ENCODE results near the gene NPHP4.

DNA sequence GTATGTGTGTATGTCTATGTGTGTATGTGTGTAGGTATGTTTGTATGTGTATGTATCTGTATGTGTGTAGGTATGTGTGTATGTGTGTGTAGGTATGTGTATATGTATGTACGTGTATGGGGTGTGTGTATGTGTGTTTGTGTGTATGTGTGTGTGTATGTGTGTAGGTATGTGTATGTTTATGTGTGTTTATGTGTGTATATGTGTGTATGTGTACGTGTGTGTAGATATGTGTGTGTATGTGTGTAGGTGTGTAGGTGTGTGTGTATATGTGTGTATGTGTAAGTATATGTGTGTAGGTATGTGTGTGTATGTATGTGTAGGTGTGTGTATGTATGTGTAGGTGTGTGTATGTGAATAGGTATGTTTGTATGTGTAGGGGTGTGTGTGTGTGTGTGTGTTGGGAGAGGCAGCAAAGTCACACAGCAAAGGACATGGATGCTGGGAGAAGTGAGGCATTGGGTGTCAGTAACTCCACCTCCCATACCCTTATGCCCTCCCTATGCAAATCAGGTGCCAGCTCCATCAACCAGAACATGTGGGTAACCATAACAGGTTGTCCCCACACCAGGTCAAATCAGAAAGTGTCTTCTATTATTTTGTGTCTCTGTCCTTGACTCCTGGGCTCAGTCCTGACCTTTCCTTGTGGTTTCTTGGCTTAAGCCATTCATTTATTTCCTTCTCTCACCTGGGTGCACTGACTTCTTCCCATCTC, 38.5 kb upstream of the NPHP4 start:
- TF ChIP-seq POLR2AphosphoS5 (IDR thresholded peaks at IDR 0.05) (no peak), POLR2A (IDR thresholded peaks at IDR 0.05) (no peak)
- TF ChIP-seq, protein P1, sequence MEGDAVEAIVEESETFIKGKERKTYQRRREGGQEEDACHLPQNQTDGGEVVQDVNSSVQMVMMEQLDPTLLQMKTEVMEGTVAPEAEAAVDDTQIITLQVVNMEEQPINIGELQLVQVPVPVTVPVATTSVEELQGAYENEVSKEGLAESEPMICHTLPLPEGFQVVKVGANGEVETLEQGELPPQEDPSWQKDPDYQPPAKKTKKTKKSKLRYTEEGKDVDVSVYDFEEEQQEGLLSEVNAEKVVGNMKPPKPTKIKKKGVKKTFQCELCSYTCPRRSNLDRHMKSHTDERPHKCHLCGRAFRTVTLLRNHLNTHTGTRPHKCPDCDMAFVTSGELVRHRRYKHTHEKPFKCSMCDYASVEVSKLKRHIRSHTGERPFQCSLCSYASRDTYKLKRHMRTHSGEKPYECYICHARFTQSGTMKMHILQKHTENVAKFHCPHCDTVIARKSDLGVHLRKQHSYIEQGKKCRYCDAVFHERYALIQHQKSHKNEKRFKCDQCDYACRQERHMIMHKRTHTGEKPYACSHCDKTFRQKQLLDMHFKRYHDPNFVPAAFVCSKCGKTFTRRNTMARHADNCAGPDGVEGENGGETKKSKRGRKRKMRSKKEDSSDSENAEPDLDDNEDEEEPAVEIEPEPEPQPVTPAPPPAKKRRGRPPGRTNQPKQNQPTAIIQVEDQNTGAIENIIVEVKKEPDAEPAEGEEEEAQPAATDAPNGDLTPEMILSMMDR (IDR thresholded peaks at IDR 0.05), result no peak
